ENCODE measurements around the gene DENND2A. TPM values are rescaled to one million over a fixed set of nuclear protein-coding genes. Genes with fewer than 3 reads are reported as not detected.

Gene DENND2A
- total RNA-seq, 1 donor from 2014 or later: 29.8 TPM

GRCh38 chr7:140684066-140684950 is 43.7 kb upstream of the DENND2A start:
- no peaks in the 10 kb centered on the region for H3K9me3 Mint-ChIP-seq
- no peak for TF ChIP-seq CTCF (conservative IDR thresholded peaks at IDR 0.05)
- H3K4me1 Mint-ChIP-seq: peaks cover 22% of the 10 kb centered on the region
- no peaks in the 10 kb centered on the region for H3K27me3 Mint-ChIP-seq (ENCODE audit: low read depth)
- peak overlapping the region; percentile 15 for H3K4me3 Mint-ChIP-seq
- peaks cover 10% of the 10 kb centered on the region for H3K36me3 Mint-ChIP-seq (ENCODE audit: low read depth)
- H3K27ac Mint-ChIP-seq (ENCODE audit: unreplicated experiment): peak overlapping the region; percentile 94
- DNase-seq (ENCODE audit: low read depth, low spot score): no peak

- Mint-ChIP-seq H3K4me1 (peaks cover 22% of the 10 kb centered on the region), H3K4me3 (peak overlapping the region; percentile 15), H3K27me3 (ENCODE audit: low read depth) (no peaks in the 10 kb centered on the region), H3K9me3 (no peaks in the 10 kb centered on the region), H3K27ac (ENCODE audit: unreplicated experiment) (peak overlapping the region; percentile 94), H3K36me3 (ENCODE audit: low read depth) (peaks cover 10% of the 10 kb centered on the region)
- TF ChIP-seq CTCF (conservative IDR thresholded peaks at IDR 0.05): no peak
- DNase-seq (ENCODE audit: low read depth, low spot score): peak; percentile 15
Observed at GRCh38 chr7:140683657-140684056, 43.0 kb upstream of the DENND2A start.

- Mint-ChIP-seq H3K36me3 (ENCODE audit: low read depth) (peaks cover 10% of the 10 kb centered on the region), H3K4me3 (no peak overlapping the region)
Observed at GRCh38 chr7:140681766-140682165, 41.2 kb upstream of the DENND2A start.

GRCh38 chr7:140680886-140681285 is 40.3 kb upstream of the DENND2A start:
- peaks cover 30% of the 10 kb centered on the region for H3K4me1 Mint-ChIP-seq
- no peak for TF ChIP-seq CTCF (conservative IDR thresholded peaks at IDR 0.05)
- H3K27me3 Mint-ChIP-seq (ENCODE audit: low read depth): no peaks in the 10 kb centered on the region
- DNase-seq (ENCODE audit: low read depth, low spot score): no peak
- H3K4me3 Mint-ChIP-seq: no peak overlapping the region
- H3K27ac Mint-ChIP-seq (ENCODE audit: unreplicated experiment): no peak overlapping the region
- peaks cover 10% of the 10 kb centered on the region for H3K36me3 Mint-ChIP-seq (ENCODE audit: low read depth)
- no peaks in the 10 kb centered on the region for H3K9me3 Mint-ChIP-seq

More at GRCh38 chr7:140681766-140682165, 41.2 kb upstream of the DENND2A start:
- DNase-seq (ENCODE audit: low read depth, low spot score): no peak
- no peak for TF ChIP-seq CTCF (conservative IDR thresholded peaks at IDR 0.05)
- Mint-ChIP-seq H3K27ac (ENCODE audit: unreplicated experiment) (peak overlapping the region; percentile 19), H3K27me3 (ENCODE audit: low read depth) (no peaks in the 10 kb centered on the region), H3K9me3 (no peaks in the 10 kb centered on the region), H3K4me1 (peaks cover 22% of the 10 kb centered on the region)

GRCh38 chr7:140679186-140679585 is 38.6 kb upstream of the DENND2A start:
- H3K9me3 Mint-ChIP-seq: no peaks in the 10 kb centered on the region

More at GRCh38 chr7:140679186-140679585, 38.6 kb upstream of the DENND2A start:
- peaks cover 39% of the 10 kb centered on the region for H3K4me1 Mint-ChIP-seq
- peaks cover 8% of the 10 kb centered on the region for H3K36me3 Mint-ChIP-seq (ENCODE audit: low read depth)
- H3K27me3 Mint-ChIP-seq (ENCODE audit: low read depth): peaks cover 1% of the 10 kb centered on the region
- H3K27ac Mint-ChIP-seq (ENCODE audit: unreplicated experiment): no peak overlapping the region
- TF ChIP-seq CTCF (conservative IDR thresholded peaks at IDR 0.05): no peak
- no peak overlapping the region for H3K4me3 Mint-ChIP-seq
- DNase-seq (ENCODE audit: low read depth, low spot score): no peak
